A549 (cell line): ENCODE measurements around the gene SLC25A13. TPM values are rescaled to one million over a fixed set of nuclear protein-coding genes. Genes with fewer than 3 reads are reported as not detected.
A peak's percentile ranks its signal among the peaks of the same experiment; 100 is the strongest.

ENCODE experiments used
- ATAC-seq, 2 experiments: fragments of 200-7000 bp in 1 of 2; fragments of >200 bp in 1 of 2; cut with Nextera tagmentation in 1 of 2; cut with Tn5 transposase in 1 of 2; 3 replicates each; pipeline versions ENCODE4 v1.8.0 to v1.9.1; 2018 to 2020; ENCODE audit warnings: mild to moderate bottlenecking in 1 of 2, moderate library complexity in 1 of 2
- CTCF ChIA-PET: fragments of 300-600 bp; sonication (Branson Sonifier 250); formaldehyde crosslinking; extraction: SDS; loops from one replicate; lab custom pipeline; 2021; ENCODE audit warnings: antibody characterized with exemption, inconsistent platforms; lab: Yijun Ruan, JAX
- POLR2A ChIA-PET: fragments of 350-600 bp; formaldehyde crosslinking; extraction: SDS; loops from one replicate; lab custom pipeline; 2021; ENCODE audit warnings: antibody characterized with exemption, inconsistent platforms; lab: Yijun Ruan, JAX
- DNase-seq, 2 experiments: peaks; one replicate each; pipeline versions ENCODE4 v3.0.0 to v3.0.0-alpha.2; 2011 to 2016; ENCODE audit warnings: low read depth in 1 of 2, low spot score in 1 of 2
- FAIRE-seq: peaks from 2 replicates; lab custom pipeline; 2011; peaks lifted over from hg19 to GRCh38; lab: Jason Lieb, UNC
- H3K27ac ChIP-seq, 2 experiments: fragments of >200 bp; sonication (Bioruptor Twin); formaldehyde crosslinking; 3 replicates each; pipeline ENCODE4 v1.5.1; 2016 to 2017
- H3K4me1 ChIP-seq: fragments of >200 bp; sonication (Bioruptor Twin); formaldehyde crosslinking; 3 replicates; pipeline ENCODE4 v1.6.1; 2016
- H3K4me2 ChIP-seq: fragments of >200 bp; sonication (Bioruptor Twin); formaldehyde crosslinking; 3 replicates; pipeline ENCODE4 v1.6.1; 2016
- H3K4me3 ChIP-seq: fragments of >200 bp; sonication (Bioruptor Twin); formaldehyde crosslinking; 3 replicates; pipeline ENCODE4 v1.5.1; 2016
- H3K9me3 ChIP-seq: fragments of >200 bp; sonication (Bioruptor Twin); formaldehyde crosslinking; 3 replicates; pipeline ENCODE4 v1.6.1; 2016
- BHLHE40 ChIP-seq: IDR thresholded peaks from 2 replicates; pipeline ENCODE4 v1.6.1; 2012; ENCODE audit warnings: low read depth, low read length, inconsistent platforms
- CBX8 ChIP-seq: fragments of 200-600 bp; sonication (generic); IDR thresholded peaks from 2 replicates; pipeline ENCODE4 v1.6.1; 2016
- CEBPB ChIP-seq, 2 experiments: fragments of >200 bp in 1 of 2; sonication (Bioruptor Twin) in 1 of 2; formaldehyde crosslinking in 1 of 2; IDR thresholded peaks; 2 replicates each; pipeline ENCODE4 v1.6.1; 2012 to 2016
- EP300 ChIP-seq, 2 experiments: fragments of >200 bp; sonication (Bioruptor Twin); formaldehyde crosslinking; IDR thresholded peaks; 2 replicates in 1 of 2; 3 replicates in 1 of 2; pipeline ENCODE4 v1.6.1; 2016 to 2017
- ESRRA ChIP-seq: fragments of 150-350 bp; IDR thresholded peaks from 2 replicates; pipeline ENCODE4 v1.6.1; 2014; ENCODE audit warnings: mild to moderate bottlenecking, low read length, borderline replicate concordance
- FOSB ChIP-seq: fragments of 250-450 bp; sonication (Bioruptor Pico); IDR thresholded peaks from 2 replicates; pipeline ENCODE4 v1.5.0; 2020; ENCODE audit warnings: mild to moderate bottlenecking, moderate library complexity
- FOSL2 ChIP-seq, 2 experiments: fragments of 450-650 bp in 1 of 2; fragments of >200 bp in 1 of 2; sonication (Bioruptor Twin) in 1 of 2; formaldehyde crosslinking; IDR thresholded peaks; 2 replicates each; pipeline versions ENCODE4 v1.5.0 to v1.6.1; 2016 to 2020; ENCODE audit warnings: mild to moderate bottlenecking in 1 of 2, moderate library complexity in 1 of 2
- FOXS1 ChIP-seq: fragments of 250-450 bp; sonication (Bioruptor Pico); IDR thresholded peaks from 2 replicates; pipeline ENCODE4 v1.5.0; 2020; ENCODE audit warnings: mild to moderate bottlenecking, moderate library complexity
- HES2 ChIP-seq: fragments of >200 bp; sonication (Bioruptor Twin); formaldehyde crosslinking; IDR thresholded peaks from 2 replicates; pipeline ENCODE4 v1.6.1; 2016
- HMGXB4 ChIP-seq: fragments of 250-450 bp; sonication (Bioruptor Pico); IDR thresholded peaks from 2 replicates; pipeline ENCODE4 v1.5.0; 2021; ENCODE audit warnings: mild to moderate bottlenecking, moderate library complexity, borderline replicate concordance
- HOXB13 ChIP-seq: fragments of 250-450 bp; sonication (Bioruptor Pico); IDR thresholded peaks from 2 replicates; pipeline ENCODE4 v1.5.0; 2020; ENCODE audit warnings: low read depth, mild to moderate bottlenecking, moderate library complexity
- JUNB ChIP-seq: fragments of >200 bp; sonication (Bioruptor Twin); formaldehyde crosslinking; IDR thresholded peaks from 2 replicates; pipeline ENCODE4 v1.6.1; 2016
- KDM5A ChIP-seq: fragments of 200-600 bp; sonication (generic); IDR thresholded peaks from 2 replicates; pipeline ENCODE4 v1.6.1; 2016; ENCODE audit warnings: antibody characterized with exemption, mild to moderate bottlenecking
- MYC ChIP-seq: IDR thresholded peaks from 2 replicates; pipeline ENCODE4 v1.6.1; 2012; ENCODE audit warnings: mild to moderate bottlenecking, inconsistent platforms, low read length, improper control_type of control experiment, borderline replicate concordance
- NPAS2 ChIP-seq: fragments of 250-450 bp; sonication (Bioruptor Pico); IDR thresholded peaks from 2 replicates; pipeline ENCODE4 v1.8.0; 2022; ENCODE audit warnings: mild to moderate bottlenecking, moderate library complexity, borderline replicate concordance
- PHF8 ChIP-seq: fragments of 200-600 bp; sonication (generic); IDR thresholded peaks from 2 replicates; pipeline ENCODE4 v1.6.1; 2016; ENCODE audit warnings: low read depth, mild to moderate bottlenecking, antibody characterized with exemption, moderate library complexity, borderline replicate concordance
- POLR2AphosphoS2 ChIP-seq: conservative IDR thresholded peaks from 2 replicates; pipeline ENCODE4 v1.6.1; 2012; ENCODE audit warnings: low read length, improper control_type of control experiment, inconsistent platforms
- RARB ChIP-seq: fragments of 250-450 bp; sonication (Bioruptor Pico); IDR thresholded peaks from 2 replicates; pipeline ENCODE4 v1.8.0; 2021; ENCODE audit warnings: mild to moderate bottlenecking, moderate library complexity
- REST ChIP-seq: fragments of 200-600 bp; sonication (generic); IDR thresholded peaks from 2 replicates; pipeline ENCODE4 v1.6.1; 2016; ENCODE audit warnings: antibody characterized with exemption, mild to moderate bottlenecking, moderate library complexity
- RFX5 ChIP-seq: fragments of 450-650 bp; IDR thresholded peaks from 2 replicates; pipeline ENCODE4 v1.7.1; 2014; ENCODE audit warnings: antibody characterized with exemption, mild to moderate bottlenecking, moderate library complexity
- SMC3 ChIP-seq: fragments of >200 bp; sonication (Bioruptor Twin); formaldehyde crosslinking; IDR thresholded peaks from 3 replicates; pipeline ENCODE4 v1.6.1; 2018; ENCODE audit warnings: inconsistent platforms
- TFCP2L1 ChIP-seq: fragments of 250-450 bp; sonication (Bioruptor Pico); IDR thresholded peaks from 2 replicates; pipeline ENCODE4 v1.5.0; 2021; ENCODE audit warnings: mild to moderate bottlenecking
- TP53 ChIP-seq: fragments of 250-450 bp; sonication (Bioruptor Pico); IDR thresholded peaks from 2 replicates; pipeline ENCODE4 v1.5.0; 2021; ENCODE audit warnings: mild to moderate bottlenecking, moderate library complexity
- ZNF302 ChIP-seq: fragments of 250-450 bp; sonication (Bioruptor Pico); IDR thresholded peaks from 2 replicates; pipeline ENCODE4 v1.9.0; 2021; ENCODE audit warnings: inconsistent platforms, mild to moderate bottlenecking, moderate library complexity
- ZSCAN20 ChIP-seq: fragments of 250-450 bp; sonication (Bioruptor Pico); IDR thresholded peaks from 2 replicates; pipeline ENCODE4 v1.8.0; 2022; ENCODE audit warnings: mild to moderate bottlenecking, moderate library complexity
- whole genome bisulfite sequencing: methylation state at CpG from one replicate; pipeline ENCODE4 v1.1.6; 2017; ENCODE audit errors: missing lambda C conversion rate; 5-methylcytosine and 5-hydroxymethylcytosine counted together
- polyA plus RNA-seq, 4 experiments: library from polyadenylated mRNA; depleted of rRNA in 3 of 4; stranded (reverse); fragments of >200 nt; fragmentation: RNase III in 1 of 4; extraction: RNeasy Plus Mini Kit Qiagen cat#74134 plus additional on column Dnase treatment in 1 of 4; gene quantifications; 2 replicates in 3 of 4; 3 replicates in 1 of 4; pipeline ENCODE4 v1.2.3, GENCODE V29; 2011 to 2017

The SLC25A13 gene
- polyA plus RNA-seq, 2 of the 4 experiments (the other 2 are of a cell fraction), result 32.7 to 51.0 TPM

GRCh38 chr7:96269246-96269994 is 52.5 kb downstream of the SLC25A13 start:
- Histone ChIP-seq H3K9me3 (no peaks in the 10 kb centered on the region), H3K4me2 (no peak overlapping the region), H3K4me3 (no peak overlapping the region), H3K27ac (no peak overlapping the region), H3K4me1 (peaks cover 7% of the 10 kb centered on the region; the same call in 1 of the 3 replicates)
- TF ChIP-seq ESRRA (no peak), JUNB (no peak), MYC (no peak), FOSL2 (IDR thresholded peaks at IDR 0.05) (no peak), FOSL2 (CRISPR knock-in tag; IDR thresholded peaks at IDR 0.05) (no peak), ZSCAN20 (CRISPR knock-in tag) (no peak), KDM5A (no peak), RFX5 (no peak), SMC3 (no peak), NPAS2 (CRISPR knock-in tag) (no peak), TFCP2L1 (CRISPR knock-in tag) (no peak), FOSB (CRISPR knock-in tag) (no peak), HOXB13 (CRISPR knock-in tag) (no peak), EP300 (IDR thresholded peaks at IDR 0.05) (no peak), BHLHE40 (no peak), CEBPB (IDR thresholded peaks at IDR 0.05) (no peak)
- ChIA-PET POLR2A (no interaction called here), CTCF (interaction anchor here (0.6 to 0.7 kb wide), 3 partner anchors 27 to 150 kb away, joined by 3 to 4 read pairs (median 3); no protein-coding TSS in a partner anchor)
- no peak for FAIRE-seq
- ATAC-seq, result no peak
- no peak for DNase-seq
- 96% methylated on average over 5 of the region's 5 CpGs for WGBS

GRCh38 chr7:96266580-96266979 is 55.3 kb downstream of the SLC25A13 start:
- peaks cover 7% of the 10 kb centered on the region; the same call in 1 of the 3 replicates for H3K4me1 ChIP-seq
- DNase-seq (no peak), ATAC-seq (no peak), FAIRE-seq (no peak)
- ChIA-PET POLR2A (no interaction called here), CTCF (interaction anchor here (0.9 kb wide), 1 partner anchor 761 kb away, joined by 3 read pairs; no protein-coding TSS in a partner anchor)
- 91% methylated on average over 1 of the region's 1 CpG for WGBS
- H3K4me3 ChIP-seq, result no peak overlapping the region
- H3K27ac ChIP-seq, result no peak overlapping the region
- no peaks in the 10 kb centered on the region for H3K9me3 ChIP-seq
- no peak overlapping the region for H3K4me2 ChIP-seq
- TF ChIP-seq CEBPB (IDR thresholded peaks at IDR 0.05) (peak in 1 of 2 experiments; percentile 12; a peak in 1 of 4 replicates), FOSL2 (IDR thresholded peaks at IDR 0.05) (no peak), FOSL2 (CRISPR knock-in tag; IDR thresholded peaks at IDR 0.05) (no peak)

GRCh38 chr7:96266015-96266414 is 55.9 kb downstream of the SLC25A13 start:
- H3K4me3 ChIP-seq, result no peak overlapping the region
- CTCF ChIA-PET, result interaction anchor here (0.9 kb wide), 1 partner anchor 762 kb away, joined by 3 read pairs; no protein-coding TSS in a partner anchor
- no peak overlapping the region for H3K27ac ChIP-seq
- 94% methylated on average over 1 of the region's 1 CpG for WGBS
- no peak for TF ChIP-seq TP53 (CRISPR knock-in tag)
- no peak for TF ChIP-seq RARB (CRISPR knock-in tag)
- TF ChIP-seq CBX8, result no peak
- TF ChIP-seq PHF8, result no peak
- no peak for TF ChIP-seq HOXB13 (CRISPR knock-in tag)
- no peak for TF ChIP-seq ZNF302 (CRISPR knock-in tag)
- no peak for TF ChIP-seq JUNB
- no peak for TF ChIP-seq FOXS1
- no peak for TF ChIP-seq POLR2AphosphoS2
- no peak for TF ChIP-seq REST
- TF ChIP-seq HES2, result no peak
- no peak for TF ChIP-seq HMGXB4 (CRISPR knock-in tag)
- TF ChIP-seq, all 56 proteins: peak for 0
- H3K4me1 ChIP-seq, result peaks cover 7% of the 10 kb centered on the region; the same call in 1 of the 3 replicates
- H3K4me2 ChIP-seq, result no peak overlapping the region
- ATAC-seq (no peak), FAIRE-seq (no peak), DNase-seq (no peak)
- H3K9me3 ChIP-seq, result no peaks in the 10 kb centered on the region
- POLR2A ChIA-PET, result no interaction called here
